Ishikawa (cell line): ENCODE results near the gene SKI.

Source experiments
- CREB1 ChIP-seq: IDR thresholded peaks from 2 replicates; pipeline ENCODE4 v1.6.1; 2012; ENCODE audit warnings: low read depth
- EP300 ChIP-seq: IDR thresholded peaks from 2 replicates; pipeline ENCODE4 v1.6.1; 2012; ENCODE audit warnings: borderline replicate concordance
- FOXM1 ChIP-seq: IDR thresholded peaks from 2 replicates; pipeline ENCODE4 v1.6.1; 2012; ENCODE audit warnings: low read depth, borderline replicate concordance
- NFIC ChIP-seq: IDR thresholded peaks from 2 replicates; pipeline ENCODE4 v1.6.1; 2012
- RAD21 ChIP-seq: IDR thresholded peaks from 2 replicates; pipeline ENCODE4 v1.6.1; 2012; ENCODE audit warnings: low read depth
- TAF1 ChIP-seq: IDR thresholded peaks from 2 replicates; pipeline ENCODE4 v1.6.1; 2012; ENCODE audit warnings: low read depth, mild to moderate bottlenecking
- TCF12 ChIP-seq: IDR thresholded peaks from 2 replicates; pipeline ENCODE4 v1.6.1; 2012; ENCODE audit warnings: low read depth
- TEAD4 ChIP-seq: IDR thresholded peaks from 2 replicates; pipeline ENCODE4 v1.6.1; 2012
- TF ChIP-seq, protein P1 (sequence below): IDR thresholded peaks from 2 replicates; pipeline ENCODE4 v1.6.1; 2012

DNA sequence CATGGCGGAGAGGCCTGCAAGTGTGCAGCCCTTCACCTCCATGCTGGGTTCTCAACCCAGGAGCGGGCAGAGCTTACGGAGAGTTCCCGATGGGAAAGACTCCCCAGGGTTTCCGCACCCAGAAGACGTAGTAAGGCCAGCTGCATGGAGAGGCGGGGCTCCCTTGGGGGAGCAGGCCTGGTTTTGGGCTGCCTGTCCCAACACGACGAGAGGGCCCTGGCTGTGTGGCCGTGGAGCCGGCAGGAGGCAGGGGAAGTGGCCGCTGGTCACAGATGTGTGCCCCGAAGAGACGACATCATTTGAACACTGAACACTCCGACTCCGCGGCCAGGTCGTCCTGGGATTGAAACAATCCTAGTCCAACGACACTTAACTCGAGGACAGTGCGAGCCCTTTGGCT, 106.2 kb downstream of the SKI start:
- TF ChIP-seq EP300, result no peak
- TF ChIP-seq, protein P1, sequence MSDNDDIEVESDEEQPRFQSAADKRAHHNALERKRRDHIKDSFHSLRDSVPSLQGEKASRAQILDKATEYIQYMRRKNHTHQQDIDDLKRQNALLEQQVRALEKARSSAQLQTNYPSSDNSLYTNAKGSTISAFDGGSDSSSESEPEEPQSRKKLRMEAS, result no peak
- no peak for TF ChIP-seq TEAD4
- TF ChIP-seq CREB1, result no peak
- TF ChIP-seq TAF1, result no peak
- no peak for TF ChIP-seq FOXM1
- no peak for TF ChIP-seq NFIC
- no peak for TF ChIP-seq RAD21
- no peak for TF ChIP-seq TCF12
